D721Med (cell line): ENCODE data around the gene CCDC194.

ENCODE experiments used
- DNase-seq: peaks from one replicate; pipeline ENCODE4 v3.0.0; 2011; ENCODE audit warnings: low spot score; ENCODE audit not compliant: insufficient read length
- FAIRE-seq: peaks from 2 replicates; lab custom pipeline; 2011; peaks lifted over from hg19 to GRCh38; lab: Jason Lieb, UNC
- CTCF ChIP-seq: IDR thresholded peaks from 2 replicates; pipeline ENCODE4 v1.5.1; 2012; ENCODE audit warnings: mild to moderate bottlenecking, control low read depth; ENCODE audit not compliant: insufficient read depth; ENCODE audit errors: missing control alignments

Gene CCDC194

GRCh38 chr19:17398902-17399527 is 5.0 kb upstream of the CCDC194 start:
- FAIRE-seq (no peak), DNase-seq (no peak)
- TF ChIP-seq CTCF, result no peak

GRCh38 chr19:17394891-17395415 is 957 bp upstream of the CCDC194 start:
- FAIRE-seq, result peak; percentile 21
- peak; percentile 84 for TF ChIP-seq CTCF
- peak; percentile 93 for DNase-seq

- TF ChIP-seq CTCF, result no peak
- FAIRE-seq, result no peak
- DNase-seq, result no peak
Observed at GRCh38 chr19:17393002-17393401, 994 bp downstream of the CCDC194 start.

GRCh38 chr19:17391371-17392151 is 2.4 kb downstream of the CCDC194 start:
- TF ChIP-seq CTCF, result no peak
- DNase-seq, result no peak
- no peak for FAIRE-seq

GRCh38 chr19:17390665-17391370 is 3.2 kb downstream of the CCDC194 start:
- DNase-seq (peak; percentile 97), FAIRE-seq (no peak)
- TF ChIP-seq CTCF, result peak; percentile 68

- peak; percentile 16 for TF ChIP-seq CTCF
Observed at GRCh38 chr19:17389957-17390664, 3.9 kb downstream of the CCDC194 start.

More at GRCh38 chr19:17389957-17390664, 3.9 kb downstream of the CCDC194 start:
- DNase-seq (no peak), FAIRE-seq (no peak)
